Measurements from ENCODE around the gene POLG2.

- TF ChIP-seq CTCF (IDR thresholded peaks at IDR 0.05): no peak
- no peak for TF ChIP-seq POLR2A (IDR thresholded peaks at IDR 0.05)
These were observed 6.5 kb upstream of the POLG2 start for GRCh38 chr17:64503341-64503740.
